SIG-M5 treated with dmso at 0.1 percent for 504 hours (cell line): ENCODE data around the gene KCNE2.
"Not testable (repeated sequence)": the region's sequence is repeated elsewhere in the genome, so short reads cannot be mapped to it uniquely, and the experiment has no call there.

Experiments used
- DNase-seq: peaks from one replicate; lab custom pipeline; 2025; ENCODE audit not compliant: unreplicated experiment; lab: John Stamatoyannopoulos, UW

KCNE2 gene

DNA sequence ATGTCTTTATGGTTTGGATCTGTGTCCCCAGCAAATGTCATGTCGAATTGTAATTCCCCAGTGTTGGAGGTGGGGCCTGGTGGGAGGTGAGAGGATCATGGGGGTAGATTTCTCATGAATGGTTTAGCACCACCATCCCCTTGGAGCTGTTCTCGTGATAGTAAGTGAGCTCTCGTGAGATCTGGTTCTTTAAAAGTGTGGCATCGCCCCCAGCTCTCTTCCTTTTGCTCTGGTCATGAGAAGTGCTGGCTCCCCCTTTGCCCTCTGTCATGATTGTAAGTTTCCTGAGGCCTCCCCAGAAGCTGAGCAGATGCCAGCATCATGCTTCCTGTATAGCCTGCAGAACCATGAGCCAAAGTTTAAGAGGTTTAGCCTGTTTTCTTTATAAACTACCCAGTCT lies 11.2 kb upstream of the KCNE2 start:
- DNase-seq = no peak

DNA sequence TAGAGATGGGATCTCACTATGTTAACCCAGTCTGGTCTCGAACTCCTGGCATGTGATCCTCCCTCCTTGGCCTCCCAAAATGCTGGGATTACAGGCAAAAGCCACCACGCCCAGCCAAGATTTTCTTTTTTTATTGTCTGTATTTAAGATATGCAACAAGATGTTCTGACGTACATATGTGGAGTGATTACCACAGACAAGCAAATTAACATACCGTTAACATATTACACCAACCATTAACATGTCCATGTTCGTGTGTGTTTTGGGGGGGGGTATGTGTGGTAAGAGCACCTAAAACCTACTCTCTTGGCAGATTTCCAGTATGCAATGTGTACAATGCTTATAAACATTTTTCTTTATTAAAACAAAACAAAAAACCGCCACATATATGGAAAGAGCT lies 10.6 kb upstream of the KCNE2 start:
- no peak for DNase-seq

DNA sequence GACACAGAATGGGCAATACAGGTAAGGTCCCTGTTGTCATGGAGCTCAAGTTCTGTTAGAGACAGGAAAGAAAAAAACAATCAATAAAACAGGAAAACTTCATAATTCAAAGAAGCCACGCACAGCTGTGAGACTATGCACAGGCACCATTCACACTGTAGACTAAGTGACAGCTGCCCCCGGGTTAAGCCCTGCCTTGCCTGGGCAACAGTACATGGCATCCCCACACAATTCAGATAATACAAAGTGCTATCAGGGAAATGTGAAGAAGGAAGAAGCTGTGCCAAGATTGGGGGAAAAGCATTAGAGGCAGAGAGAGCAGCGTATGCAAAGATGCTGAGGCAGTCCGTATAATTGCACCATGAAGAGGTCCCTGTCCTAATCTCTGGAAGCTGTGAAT lies 9.0 kb upstream of the KCNE2 start:
- DNase-seq = no peak

DNA sequence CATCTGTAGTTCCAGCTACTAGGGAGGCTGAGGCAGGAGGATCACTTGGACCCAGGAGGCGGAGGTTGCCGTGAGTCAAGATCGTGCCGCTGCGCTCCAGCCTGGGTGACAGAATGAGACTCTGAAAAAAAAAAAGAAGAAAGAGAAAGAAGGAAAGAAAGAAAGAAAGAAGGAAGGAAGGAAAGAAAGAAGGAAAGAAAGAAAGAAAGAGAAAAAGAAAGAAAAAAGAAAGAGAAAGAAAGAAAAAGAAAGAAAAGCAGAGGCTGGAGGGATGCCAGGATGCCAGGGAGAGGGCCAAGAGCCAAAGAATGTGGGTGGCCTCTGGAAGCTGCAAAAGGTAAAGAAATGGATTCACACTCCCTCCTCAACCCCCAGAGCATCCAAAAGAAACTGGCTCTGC lies 8.2 kb upstream of the KCNE2 start:
- DNase-seq = no peak

DNA sequence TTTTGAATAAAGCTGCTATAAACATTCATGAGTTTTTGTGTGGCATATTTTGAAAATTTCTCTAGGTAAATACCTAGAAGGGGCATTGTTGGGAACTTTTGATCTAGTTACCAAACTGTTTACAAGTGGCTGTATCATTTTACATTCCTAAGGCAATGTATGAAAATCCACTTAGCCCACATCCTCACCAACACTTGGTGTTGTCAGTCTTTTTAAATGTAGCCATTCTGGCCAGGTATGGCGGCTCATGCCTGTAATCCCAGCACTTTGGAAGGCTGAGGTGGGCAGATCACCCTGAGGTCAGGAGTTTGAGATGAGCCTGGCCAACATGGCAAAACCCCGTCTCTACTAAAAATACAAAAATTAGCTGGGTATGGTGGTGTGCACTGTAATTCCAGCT lies 5.9 kb upstream of the KCNE2 start:
- DNase-seq = no peak

DNA sequence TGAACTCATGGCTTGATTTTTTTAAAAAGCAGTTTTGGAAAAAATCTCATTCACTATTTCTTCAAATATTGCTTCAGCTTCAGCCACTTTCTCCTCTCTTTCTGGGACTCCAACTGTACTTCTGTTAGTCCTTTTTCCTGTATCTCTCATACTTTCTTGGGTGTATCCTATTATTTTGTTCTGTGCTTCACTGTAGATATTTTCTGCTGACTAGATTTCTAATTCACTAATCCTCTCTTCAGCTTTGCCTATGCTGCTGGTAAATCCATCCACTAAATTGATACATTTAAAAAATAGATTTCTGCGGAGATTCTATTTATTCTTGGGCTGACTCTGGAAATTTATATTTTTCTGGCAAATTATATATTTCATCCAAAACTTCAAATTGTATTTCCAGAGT lies 4.9 kb upstream of the KCNE2 start:
- no peak for DNase-seq

DNA sequence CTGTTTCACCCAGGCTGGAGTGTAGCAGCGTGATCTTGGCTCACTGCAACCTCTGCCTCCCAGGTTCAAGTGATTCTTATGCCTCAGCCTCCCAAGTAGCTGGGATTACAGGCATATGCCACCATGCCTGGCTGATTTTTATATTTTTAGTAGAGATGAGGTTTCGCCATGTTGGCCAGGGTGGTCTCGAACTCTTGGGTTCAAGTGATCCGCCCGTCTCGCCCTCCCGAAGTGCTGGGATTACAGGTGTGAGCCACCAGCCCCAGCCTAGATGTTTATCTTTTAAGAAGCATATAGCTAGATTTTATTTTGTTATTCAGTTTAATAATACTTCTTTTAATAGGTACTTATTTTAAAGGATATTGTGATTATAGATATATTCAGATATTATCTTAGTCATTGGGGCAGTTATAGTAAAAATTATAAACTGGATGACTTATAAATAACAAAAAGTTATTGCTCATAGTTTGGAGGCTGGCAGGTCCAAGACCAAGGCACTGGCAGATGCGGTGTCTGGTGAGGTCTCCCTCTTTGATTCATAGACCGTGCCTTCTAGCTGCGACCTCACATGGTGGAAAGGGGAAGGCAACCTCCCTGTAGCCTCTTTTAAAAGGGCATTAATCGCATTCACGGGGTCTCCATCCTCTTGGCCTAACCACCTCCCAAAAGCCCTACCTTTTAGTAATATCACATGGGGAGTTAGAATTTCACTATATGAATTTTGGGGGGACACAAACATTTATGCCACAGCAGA lies 3.1 kb upstream of the KCNE2 start:
- DNase-seq = no peak

DNA sequence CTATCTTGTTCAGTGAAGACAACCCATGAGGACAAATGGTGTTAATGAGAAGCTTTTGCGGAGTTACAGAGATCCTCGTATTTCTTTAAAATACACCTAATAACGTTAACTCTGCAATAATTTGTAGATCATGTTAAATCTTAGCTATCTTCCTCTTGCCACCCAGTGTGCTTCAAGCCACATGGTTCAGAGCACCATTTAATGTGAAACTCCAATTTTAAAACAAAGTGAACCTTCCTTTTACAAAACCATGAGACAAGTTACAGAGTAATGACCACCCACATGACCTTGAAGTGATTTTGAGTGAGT lies 1.7 kb upstream of the KCNE2 start:
- no peak for DNase-seq

DNA sequence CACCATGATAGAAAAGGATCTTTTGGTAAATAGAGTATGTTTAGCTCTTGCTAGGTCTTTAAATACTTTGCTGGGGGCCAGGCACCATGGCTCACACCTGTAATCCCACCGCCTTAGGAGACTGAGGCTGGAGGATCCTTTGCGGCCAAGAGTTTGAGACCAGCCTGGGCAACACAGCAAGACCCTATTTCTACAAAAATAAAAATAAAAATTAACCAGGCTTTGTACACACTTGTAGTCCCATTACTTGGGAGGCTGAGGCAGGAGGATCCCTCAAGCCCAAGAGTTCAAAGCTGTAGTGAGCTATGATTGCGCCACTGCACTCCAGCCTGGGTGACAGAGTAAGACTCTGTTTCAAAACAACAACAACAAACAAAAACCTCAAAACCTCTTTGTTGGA lies 1.1 kb upstream of the KCNE2 start:
- DNase-seq = no peak

DNA sequence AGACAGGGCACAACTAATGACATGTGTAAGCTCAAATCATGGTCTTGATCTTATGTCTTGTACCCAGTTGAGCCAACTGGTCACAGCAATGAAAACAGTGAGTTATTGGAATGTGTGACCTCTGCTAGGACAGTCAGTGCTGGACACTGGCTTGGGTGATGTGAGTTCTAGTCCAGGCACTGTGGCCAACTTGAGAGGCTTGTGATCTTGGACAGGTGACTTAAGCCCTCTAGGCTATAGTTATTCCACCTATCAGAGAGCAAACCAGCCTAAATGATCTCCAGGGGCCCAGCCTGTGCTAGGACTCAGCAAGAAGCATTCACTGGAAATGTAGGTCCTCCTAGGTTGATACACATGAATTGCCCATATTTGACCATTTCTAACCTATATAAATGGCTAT lies 1.1 kb downstream of the KCNE2 start:
- DNase-seq = no peak

DNA sequence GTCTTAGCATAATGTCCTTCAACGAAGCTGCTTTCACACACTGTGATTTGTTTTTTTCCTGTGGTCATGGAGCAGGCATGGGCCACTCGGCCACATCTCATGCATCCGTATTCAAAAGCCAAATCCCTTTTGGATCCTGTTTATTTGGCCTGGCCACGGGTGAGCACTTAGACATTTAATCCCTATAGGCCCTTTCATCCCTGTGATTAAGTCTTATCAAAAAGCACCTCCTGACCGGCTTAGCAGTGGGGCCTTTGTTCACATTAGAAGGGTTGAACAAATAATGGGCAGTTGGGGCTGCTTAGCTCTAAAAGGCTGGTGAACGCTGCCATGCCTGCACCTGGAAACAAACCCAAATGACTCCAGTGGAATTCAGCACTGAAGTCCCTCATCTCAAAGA lies 2.0 kb downstream of the KCNE2 start:
- DNase-seq = no peak

DNA sequence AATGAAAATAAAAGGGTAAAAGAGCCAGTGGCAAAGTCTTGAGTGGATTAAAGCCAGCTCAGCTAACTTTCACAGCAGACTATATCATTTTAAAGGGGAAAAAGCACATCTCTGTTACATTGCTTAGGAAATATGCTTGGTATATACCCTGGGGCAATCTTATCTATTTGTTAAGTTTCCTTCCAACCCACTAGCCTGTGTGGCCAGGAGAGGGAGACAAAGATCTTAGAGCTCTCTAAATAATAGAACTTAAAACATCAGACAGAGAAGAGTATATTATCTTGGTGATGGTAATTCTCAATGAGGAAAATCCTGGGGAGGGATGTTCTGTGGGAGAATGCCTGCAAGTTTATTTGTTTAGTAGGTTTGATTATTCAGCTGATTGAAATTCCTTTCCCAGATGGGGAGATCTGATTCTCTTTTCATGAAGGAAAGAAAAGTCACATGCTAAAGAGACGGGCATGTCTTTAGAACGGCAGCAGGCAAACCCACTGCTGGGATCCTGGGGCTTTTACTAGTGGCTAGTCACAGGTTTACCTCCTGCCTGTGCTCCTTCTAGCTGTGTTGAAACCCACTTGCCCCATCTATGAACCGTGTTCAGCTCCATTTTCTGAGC lies 3.6 kb downstream of the KCNE2 start:
- DNase-seq = peak; percentile 86

DNA sequence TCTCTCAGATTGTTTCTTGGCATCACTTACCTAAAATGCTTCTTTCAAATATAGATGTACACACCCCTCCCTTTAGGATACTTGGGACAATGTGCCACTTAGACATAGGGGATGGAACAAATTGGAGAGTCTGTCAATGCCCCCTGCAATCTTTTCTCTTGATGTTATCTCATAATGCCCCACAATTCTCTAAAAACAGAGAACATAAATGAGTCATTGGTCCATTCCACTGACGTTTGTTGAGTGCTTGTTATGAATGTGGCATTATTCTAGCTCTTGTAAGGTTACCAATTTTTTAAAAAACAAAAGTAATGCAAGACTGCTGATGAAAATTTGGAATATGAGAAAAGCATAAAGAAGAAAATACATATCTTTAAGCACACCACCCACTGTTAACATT lies 5.9 kb downstream of the KCNE2 start:
- no peak for DNase-seq

DNA sequence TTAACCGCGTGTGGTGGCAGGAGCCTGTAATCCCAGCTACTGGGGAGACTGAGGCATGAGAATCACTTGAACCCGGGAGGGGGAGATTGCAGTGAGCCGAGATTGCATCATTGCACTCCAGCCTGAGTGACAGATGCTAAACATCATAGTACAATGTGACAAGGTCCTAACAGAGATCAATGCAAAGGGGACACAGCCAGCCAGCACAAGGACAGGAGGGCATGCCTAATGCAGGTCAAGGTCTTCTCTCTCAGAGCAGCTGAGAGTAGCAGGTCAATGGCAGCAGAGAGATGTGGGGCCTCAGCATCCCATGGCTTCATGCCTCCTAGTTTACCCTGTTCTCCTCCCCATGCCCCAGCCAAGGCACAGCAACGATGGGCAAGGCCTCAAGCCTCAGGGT lies 8.5 kb downstream of the KCNE2 start:
- no peak for DNase-seq

DNA sequence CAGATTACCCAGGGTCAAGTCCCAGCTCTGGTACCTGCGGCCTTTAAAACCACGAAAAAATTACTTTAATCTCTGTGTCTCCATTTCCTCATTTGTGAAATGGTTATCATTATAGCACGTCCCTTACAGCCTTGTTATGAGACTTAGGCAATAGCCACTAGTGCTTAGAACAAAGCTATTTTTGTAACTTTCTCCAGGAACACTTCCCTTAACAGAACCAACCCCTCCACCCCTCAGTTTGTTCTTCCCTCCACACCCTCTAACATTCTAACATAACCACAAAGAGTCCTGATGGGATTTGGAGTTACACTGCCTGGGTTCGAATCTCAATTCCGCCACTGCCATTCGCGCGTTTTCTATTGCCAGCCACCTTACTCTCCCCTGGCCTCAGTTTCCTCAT lies 10.7 kb downstream of the KCNE2 start:
- not testable (repeated sequence) for DNase-seq

DNA sequence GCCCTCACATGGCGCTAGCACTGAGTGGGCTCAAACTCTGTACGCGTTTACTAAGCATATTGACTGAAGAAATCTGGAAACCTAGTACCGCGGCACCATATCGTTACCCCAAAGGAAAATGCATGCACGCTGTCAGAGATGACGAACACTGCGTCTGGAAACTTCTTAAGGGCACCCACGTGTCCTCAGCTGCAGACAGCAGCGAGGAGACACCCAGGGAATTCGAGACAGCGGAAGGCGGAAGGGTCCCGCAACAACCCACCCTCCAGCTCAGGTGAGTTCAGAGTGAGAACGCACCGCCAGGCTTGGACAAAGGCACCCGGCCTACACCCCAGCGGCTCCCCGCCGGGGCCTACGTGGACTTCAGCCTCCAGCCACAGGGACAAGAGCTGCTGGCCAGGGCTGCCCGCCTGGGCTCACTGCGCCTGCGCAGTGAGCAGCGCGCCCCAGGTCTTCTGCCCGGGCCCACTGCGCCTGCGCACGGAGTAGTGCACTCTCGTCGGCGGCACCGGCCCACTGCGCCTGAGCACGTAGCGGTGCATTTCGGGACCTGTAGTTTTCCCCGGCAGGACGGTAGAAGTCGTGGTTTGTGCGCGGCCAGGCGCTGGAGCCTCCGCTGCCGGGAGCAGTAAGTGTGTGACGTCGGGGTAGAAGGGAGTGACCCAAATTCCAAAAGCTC lies 11.3 kb downstream of the KCNE2 start, which contains the start of gene SMIM11:
Gene SMIM11, plus strand, starts transcription at position 568 of the 679 bp plus-strand sequence. CDS start 3,998 bp downstream, outside the sequence.
- DNase-seq = not testable (repeated sequence)

DNA sequence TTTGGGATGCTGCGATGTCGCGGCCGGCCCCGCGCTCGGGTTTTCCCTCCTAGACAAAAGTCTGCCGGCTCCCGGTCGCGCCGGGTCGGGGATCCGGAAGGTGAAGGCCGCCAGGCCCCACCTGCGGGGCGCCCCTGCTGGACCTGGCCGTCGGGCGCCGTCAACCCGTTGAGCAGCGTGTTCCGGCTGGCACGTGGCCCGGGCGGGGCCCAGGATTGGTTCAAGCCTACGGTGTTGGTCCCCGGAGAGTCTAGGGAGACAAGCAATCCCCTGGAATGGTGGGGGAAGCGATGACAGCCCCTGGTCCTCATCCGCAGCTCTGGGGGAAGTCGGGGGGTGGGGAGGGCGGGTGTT lies 11.8 kb downstream of the KCNE2 start:
- DNase-seq = not testable (repeated sequence)

DNA sequence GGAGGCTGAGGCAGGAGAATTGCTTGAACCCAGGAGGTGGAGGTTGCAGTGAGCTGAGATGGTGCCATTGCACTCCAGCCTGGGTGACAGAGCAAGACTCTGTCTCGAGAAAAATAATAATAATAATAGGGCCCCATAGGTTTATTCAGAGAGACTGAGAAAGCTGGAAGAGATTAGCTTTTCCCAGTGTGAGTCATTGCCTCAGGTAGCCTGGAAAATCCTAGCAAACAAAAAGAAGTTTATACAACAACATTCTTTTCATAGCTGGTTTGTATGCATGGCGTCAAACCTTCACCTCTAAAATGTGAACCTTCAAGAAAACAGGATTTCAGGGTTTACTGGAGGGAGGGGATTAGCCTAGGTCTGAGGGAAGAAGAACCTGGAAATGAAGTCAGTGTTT lies 19.3 kb downstream of the KCNE2 start:
- DNase-seq = not testable (repeated sequence)

DNA sequence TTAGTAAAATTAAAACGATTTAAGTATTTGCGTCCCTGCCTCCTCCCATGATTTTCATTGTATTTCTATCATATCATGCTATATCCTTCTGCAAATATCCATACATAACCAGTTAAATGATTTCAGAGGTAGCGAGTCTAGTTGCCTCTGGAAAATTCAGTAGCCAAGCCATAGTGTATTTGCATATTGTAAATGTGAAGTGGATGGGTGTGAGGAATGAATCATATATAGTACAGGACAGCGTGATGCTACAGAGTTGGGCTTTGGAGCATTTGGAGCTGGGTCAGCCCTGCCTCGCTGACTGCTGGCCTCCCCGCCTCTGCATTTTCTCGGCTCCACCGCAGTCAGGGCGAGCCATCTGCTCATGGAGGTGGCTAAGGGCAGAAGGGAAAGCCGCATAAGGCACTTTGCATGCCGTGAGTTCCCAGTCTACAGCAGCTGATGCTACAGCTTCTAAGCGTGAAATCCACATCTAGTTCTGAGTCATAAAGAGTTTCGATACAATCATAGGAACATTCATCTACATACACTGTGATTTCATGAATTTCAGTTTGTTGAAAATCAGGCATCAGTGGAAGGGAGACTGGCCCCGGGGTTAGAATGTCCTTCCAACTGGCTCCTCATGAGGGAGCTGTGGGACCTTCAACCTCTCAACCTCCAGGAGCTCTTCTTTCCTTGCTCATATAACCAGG lies 20.1 kb downstream of the KCNE2 start:
- not testable (repeated sequence) for DNase-seq

DNA sequence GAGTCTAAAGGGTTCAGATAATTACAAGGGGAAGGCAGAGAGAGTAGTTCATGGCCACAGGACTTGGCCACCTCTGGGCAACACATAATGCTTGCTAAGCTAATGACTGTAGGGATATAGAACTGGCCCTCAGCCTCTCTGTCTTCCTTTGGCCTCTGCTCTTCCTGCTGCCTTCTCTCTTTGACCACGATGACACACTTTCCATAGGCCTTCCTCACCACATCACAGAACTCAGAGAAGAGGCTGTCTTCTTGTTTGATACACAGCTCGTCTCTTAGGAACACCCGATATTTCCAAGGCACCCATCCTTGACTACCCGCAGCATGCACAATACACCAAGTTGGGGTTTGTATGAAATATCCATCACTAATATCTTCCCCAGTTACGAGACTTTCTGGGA lies 36.7 kb downstream of the KCNE2 start:
- not testable (repeated sequence) for DNase-seq

DNA sequence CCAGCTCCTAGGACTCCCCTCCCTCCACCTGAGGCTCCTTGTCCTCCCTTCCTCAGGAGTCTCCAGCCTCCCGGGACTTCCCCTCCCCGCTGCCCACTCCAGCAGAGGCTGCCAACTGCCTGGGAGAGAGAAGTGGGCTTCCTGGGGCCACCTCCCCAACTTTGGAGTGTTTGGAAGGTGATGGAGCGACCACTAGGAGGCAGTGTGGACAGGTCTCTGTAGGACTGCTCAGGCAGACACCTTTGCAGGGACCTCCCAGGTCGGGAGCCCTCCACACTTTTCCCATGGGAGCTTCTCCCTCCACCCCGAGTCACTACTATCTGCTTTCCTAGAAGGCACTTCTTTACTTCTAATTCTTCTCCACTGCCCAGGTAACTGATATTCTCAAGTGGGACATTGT lies 40.9 kb downstream of the KCNE2 start:
- not testable (repeated sequence) for DNase-seq

DNA sequence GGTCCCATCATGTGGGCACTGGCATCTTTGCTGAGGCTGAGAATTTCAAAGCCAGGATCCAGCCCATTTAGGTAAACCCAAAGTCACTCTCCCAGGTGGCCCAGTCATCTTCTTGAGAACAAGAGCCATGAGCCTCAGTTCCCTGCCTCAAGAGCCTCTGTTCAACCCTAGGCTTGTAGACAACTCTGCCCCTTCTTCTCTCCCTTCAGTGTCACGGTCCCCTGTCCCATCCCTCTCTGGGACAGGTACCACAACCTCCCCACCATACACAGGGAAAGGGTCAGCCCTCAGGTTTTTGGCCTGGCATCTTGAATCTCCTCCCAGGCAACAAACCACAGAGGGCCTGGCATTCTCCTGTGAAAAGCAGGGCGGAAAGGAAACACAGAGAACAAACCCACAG lies 41.9 kb downstream of the KCNE2 start:
- not testable (repeated sequence) for DNase-seq
